Amniotic epithelial cell (primary cell): ENCODE measurements around the gene ZNF772.
"Not testable (repeated sequence)": the region's sequence is repeated elsewhere in the genome, so short reads cannot be mapped to it uniquely, and the experiment has no call there.

Experiments
- DNase-seq: peaks from one replicate; pipeline ENCODE4 v3.0.0-alpha.2; 2010; ENCODE audit warnings: low read depth

ZNF772 gene

DNA sequence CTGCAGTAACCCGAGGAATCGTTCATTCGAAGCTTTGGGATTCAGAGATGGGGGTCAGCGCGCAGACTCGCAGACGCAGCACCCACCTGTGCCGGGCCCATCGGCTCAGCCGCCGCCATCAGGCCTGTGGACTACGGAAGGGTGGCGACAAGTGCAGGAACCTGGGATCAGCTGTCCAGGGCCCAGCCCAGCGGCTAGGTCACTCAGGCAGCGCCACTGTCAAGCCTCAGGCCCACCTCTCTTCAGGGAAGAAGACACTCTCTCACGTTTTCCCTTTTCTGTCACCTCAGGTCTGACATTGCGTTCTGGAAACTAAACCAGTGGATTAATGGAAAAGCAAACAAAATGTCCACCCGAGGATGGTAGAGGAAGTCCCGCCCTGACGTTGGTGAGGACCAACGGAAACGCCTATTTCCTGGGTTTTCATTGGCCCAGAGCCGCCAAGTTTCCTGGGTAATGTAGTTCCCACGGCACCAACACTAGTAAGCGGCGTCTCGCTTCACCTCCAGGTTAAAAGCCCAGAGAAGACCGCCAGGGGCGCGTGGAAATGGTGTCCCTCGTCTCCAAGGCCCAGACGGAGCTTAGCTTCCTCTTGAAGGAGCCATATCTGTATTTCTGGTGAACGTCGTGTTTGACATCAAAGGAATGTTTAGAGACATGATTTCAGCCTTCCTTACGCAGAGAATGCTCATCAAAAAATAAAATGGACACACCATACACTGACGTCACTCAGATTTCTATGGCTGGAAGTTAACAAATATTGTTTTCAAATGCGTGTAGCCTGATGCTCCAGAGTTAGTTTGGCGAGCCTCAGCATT lies at the start of gene ZNF772:
ZNF772 (minus strand) TSS at position 376 of the 818 bp plus-strand sequence; CDS start at position 119, 257 bp downstream.
- peak; percentile 95 for DNase-seq

DNA sequence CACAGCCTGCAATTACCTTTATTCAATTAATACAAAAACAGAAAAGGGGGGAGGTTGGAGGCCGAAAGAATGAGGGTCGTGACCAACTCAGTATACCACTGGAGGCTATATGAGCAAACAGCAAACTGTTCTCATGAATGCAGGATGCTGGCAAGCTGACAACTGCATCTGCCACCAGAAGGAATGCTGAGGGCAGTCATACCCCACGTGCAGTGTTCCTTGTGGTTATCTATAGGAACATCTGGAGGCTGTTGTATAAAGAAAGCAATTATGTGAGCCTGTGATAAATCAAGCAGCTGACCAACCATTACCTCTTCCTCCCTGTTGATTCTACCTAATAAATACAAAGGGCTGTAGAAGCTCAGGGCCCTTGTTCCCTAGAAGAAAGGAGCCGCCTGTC lies 40.7 kb upstream of the ZNF772 start:
- not testable (repeated sequence) for DNase-seq

DNA sequence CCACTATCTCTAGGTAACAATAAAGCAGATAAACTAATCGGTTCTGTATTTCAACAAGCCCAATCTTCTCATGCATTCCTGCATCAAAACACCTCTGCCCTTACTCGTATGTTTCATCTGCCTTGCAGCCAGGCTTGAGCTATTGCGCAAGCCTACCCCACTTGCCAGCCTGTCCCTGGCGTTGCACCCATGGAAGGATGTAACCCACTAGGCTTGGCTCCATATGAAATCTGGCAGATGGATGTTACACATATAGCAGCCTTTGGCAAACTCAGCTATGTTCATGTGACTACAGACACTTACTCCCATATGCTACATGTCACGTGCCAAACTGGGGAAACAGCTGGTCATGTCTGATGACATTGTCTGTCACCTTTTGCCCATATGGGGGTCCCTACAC lies 37.9 kb upstream of the ZNF772 start:
- DNase-seq = no peak

DNA sequence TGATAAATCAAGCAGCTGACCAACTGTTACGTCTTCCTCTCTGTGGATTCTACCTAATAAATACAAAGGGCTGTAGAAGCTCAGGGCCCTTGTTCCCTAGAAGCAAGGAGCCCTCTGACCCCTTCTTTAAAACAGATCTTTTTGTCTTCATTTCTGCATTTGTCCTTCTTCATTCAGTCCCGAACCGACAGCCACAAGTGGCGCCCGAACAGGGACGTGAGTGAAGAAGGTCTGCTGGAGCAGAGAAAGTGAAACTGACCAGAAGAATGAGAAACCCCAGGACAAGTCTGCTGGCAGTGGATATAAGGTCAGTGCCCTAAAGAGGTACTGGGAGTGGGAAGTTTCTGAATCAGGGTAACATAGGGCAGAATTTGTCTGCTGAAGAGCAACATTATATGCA lies 35.5 kb upstream of the ZNF772 start:
- DNase-seq = peak; percentile 47

DNA sequence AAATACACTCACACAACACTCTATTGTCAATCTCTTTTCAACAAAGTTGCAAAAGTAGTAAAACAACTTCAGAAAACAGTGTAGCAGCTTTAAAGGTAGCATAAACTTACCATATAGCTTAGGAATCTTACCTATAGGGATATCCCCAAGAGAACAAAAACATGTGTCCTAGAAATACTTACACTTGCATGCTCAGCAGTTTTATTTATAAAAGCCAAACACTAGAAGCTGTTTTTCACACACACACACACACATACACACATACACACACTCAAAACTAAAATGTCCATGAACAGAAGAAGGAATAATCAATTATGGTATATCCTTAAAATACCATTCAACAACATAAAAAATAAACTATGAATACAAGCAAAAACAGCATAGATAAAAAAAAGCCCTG lies 34.1 kb upstream of the ZNF772 start:
- no peak for DNase-seq

DNA sequence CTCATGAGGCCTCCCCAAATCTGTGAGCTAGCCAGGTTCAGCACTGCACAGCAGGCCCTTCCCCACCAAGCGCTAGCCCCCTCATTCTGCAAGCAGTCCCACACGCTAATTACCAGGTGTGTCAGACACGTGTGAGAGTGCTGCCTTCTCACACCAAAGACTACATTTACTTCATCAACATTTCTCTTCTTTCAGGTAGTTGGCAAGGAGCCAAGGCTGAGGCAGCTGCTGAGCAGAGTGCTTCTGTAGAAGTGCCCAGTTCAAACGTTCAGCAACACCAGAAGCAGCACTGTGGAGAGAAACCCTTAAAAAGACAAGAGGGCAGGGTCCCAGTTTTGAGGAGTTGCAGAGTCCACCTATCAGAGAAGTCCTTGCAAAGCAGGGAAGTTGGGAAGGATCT lies 28.8 kb upstream of the ZNF772 start:
- no peak for DNase-seq

DNA sequence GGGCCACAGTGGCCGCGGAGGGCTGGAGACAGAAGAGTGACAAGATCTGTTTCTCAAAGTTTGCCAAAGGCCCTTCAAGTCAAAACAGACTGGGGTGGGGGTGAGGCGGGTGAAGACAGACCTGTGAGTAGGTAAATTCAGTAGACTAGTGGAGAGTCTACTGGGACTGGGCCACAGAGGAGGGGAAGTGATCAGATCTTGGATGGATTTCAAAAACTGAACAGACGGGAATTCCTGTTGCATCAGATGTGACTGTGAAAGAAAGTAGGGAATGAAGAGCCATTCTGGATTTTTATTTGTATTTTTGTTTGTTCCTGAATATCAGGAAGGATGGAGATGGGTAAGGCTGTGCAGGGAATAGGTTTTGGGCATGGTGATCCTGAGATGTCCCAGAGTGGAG lies 23.0 kb upstream of the ZNF772 start:
- peak; percentile 36 for DNase-seq

DNA sequence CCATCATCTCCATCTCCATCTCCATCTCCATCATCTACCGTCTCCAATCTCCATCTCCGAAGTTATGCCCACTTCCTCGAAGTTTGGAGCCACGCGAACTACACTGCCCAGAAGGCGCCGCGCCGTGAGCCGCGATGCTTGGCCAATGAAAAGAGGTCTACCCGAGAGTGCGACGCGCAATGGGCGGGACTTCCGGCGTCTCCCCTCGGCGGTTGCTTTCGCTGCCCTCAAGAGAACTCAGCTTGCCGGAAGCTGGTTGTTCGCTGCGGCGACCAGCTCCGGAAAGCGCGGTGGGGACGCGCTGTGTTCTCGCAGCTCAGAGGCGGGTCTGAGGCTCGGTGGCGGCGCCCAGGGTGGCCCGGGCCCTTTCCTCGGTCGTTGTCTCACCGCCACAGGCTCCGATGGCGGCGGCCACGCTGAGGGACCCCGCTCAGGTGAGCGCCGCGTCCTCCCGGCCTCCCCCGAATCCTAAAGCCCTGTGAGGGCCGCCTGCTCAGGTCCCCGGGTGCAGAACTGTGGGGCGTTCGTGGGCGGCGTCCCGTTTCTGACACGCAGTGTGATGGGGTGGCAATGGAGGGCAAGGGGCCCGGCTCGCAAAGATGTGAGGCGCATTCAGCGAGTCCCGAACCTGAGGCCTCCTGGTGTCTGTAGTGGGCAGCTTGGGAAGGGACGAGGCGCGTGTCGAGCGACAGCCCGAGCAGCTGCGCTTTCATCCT lies 22.5 kb upstream of the ZNF772 start, which contains the start of gene ZNF773:
ZNF773 (plus strand) TSS at position 259 of the 716 bp plus-strand sequence; CDS start at position 402, 143 bp downstream.
- peak; percentile 95 for DNase-seq

DNA sequence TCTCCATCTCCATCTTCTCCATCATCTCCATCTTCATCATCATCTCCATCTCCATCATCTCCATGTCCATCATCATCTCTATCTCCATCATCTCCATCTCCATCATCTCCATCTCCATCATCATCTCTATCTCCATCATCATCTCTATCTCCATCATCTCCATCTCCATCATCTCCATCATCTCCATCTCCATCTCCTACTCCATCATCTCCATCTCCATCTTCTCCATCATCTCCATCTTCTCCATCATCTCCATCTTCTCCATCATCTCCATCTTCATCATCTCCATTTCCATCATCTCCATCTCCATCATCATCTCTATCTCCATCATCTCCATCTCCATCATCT lies 21.9 kb upstream of the ZNF772 start:
- not testable (repeated sequence) for DNase-seq

DNA sequence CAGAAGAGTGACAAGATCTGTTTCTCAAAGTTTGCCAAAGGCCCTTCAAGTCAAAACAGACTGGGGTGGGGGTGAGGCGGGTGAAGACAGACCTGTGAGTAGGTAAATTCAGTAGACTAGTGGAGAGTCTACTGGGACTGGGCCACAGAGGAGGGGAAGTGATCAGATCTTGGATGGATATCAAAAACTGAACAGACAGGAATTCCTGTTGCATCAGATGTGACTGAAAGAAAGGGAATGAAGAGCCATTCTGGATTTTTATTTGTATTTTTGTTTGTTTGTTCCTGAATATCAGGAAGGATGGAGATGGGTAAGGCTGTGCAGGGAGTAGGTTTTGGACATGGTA lies 10.9 kb upstream of the ZNF772 start:
- not testable (repeated sequence) for DNase-seq

DNA sequence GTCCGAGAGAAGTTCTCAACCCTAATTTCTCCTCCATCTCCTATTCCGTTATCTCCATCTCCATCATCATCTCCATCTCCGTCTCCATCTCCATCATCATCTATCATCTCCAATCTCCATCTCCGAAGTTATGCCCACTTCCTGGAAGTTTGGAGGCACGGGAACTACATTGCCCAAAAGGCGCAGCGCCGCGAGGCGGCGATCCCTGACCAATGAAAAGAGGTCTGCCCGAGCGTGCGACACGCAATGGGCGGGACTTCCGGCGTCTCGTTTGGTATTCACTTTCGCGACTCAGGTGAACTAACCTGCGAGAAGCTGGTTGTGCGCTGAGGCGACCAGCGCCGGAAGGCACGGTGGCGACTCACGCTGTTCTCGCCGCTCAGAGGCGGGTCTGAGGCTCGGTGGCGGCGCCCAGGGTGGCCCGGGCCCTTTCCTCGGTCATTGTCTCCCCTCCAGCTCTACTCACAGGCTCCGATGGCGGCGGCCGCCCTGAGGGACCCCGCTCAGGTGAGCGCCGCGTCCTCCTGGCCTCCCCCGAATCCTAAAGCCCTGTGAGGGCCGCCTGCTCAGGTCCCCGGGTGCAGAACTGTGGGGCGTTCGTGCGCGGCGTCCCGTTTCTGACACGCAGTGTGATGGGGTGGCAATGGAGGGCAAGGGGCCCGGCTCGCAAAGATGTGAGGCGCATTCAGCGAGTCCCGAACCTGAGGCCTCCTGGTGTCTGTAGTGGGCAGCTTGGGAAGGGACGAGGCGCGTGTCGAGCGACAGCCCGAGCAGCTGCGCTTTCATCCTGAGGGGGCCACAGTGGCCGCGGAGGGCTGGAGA lies 10.3 kb upstream of the ZNF772 start, which contains the start of gene ZNF419:
ZNF419 (plus strand) TSS at position 274 of the 822 bp plus-strand sequence; CDS start at position 475, 201 bp downstream.
- peak; percentile 81 for DNase-seq

DNA sequence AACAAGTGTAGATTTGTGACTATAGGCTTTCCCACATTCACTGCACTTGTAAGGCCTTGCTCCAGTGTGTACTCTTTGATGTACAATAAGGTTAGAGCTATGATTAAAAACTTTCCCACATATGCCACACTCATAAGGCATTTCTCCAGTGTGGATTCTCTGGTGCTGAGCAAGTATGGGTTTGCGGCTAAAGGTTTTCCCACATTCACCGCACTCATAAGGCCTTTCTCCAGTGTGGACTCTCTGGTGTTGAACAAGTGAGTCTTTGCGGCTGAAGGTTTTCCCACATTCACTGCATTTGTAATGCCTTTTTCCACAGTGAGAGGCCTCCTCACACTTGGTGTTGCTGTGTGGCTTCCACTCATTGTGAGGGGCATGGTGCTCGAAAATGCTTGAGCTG lies 3.7 kb downstream of the ZNF772 start:
- peak; percentile 41 for DNase-seq

DNA sequence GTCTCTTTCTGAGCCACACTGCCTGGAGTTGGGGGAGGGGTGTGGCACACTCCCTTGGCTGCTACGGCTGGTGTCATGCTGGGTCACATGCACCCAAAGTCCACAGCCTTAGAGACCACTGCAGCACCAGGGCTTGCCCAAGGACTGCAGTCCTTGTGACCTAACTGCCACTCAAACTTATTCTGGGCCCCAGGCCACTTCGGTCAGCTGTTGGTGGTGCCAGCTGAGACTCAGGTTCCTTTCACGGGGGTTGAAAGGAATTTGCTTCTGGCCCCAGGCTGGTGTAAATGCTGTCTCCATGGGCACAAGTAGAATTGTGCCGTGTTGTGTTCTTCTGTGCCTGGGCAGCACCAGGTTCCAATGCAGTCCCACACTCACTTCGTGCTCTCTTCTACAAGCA lies 10.9 kb downstream of the ZNF772 start:
- no peak for DNase-seq

DNA sequence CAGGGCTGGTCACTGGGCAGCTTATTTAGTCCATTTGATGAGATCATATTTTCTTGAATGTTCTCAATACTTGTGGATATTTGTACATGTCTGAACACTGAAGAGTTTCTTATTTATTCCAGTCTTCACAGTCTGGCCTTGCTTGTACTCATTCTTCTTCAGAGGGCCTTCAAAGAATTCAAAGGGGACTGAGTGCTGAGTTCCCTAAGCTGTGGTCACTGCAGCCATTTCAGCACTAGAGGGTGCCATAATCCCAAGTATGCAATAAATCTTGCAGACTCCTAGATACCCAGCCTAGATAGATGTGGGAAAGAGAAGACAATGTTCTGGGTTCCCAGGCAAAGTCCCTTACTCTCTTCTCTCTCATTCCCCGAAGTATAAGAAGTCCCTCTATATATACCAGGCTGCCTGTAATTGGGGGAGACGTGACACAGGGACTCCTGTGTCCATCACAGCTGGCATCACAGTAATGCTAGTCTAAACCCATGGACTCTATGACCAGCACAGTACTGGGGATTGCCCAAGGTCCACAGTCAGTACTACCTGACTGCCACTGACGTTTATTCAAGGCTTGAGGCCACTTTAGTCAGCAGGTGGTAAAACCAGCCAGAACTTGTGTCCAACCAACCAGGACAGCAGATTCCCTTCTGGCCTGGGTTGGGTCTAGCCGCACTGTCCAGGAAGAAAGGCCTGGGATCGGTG lies 11.5 kb downstream of the ZNF772 start:
- DNase-seq = peak; percentile 15

DNA sequence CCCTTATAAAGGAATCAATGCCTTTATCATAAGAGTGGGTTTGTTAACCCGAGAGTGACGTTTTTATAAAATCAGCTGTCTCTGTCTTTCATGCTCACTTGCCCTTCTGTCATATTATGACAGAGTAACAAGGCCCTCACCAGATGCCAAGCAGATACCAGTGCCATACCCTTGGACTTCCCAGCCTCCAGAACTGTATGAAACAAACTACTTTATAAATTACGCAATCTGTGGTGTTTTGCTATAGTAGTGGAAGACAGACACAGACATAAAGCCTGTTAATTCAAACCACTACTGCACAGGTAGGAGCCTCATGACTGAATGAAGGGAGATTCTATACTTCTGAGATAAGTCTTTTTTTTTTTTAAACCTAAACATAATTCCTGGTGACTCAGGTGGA lies 25.1 kb downstream of the ZNF772 start:
- no peak for DNase-seq

DNA sequence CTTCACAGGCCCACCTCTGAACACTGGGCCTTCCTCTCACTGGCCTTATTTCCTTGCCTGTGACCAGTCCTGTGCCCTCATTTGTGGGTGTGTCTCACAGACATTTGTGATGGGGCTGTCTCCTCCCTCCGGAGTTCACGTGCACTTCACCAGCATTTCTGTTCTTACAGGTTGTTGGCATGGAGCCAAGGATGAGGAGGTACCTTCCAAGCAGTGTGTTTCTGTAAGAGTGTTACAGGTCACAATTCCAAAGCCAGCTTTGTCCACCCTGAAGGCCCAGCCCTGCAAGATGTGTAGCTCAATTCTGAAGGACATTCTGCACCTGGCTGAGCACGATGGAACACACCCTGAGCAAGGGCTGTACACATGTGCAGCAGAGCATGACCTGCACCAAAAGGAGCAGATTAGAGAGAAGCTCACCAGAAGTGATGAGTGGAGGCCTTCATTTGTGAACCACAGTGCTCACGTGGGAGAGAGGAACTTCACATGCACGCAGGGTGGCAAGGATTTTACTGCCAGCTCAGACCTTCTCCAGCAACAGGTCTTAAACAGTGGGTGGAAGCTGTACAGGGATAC lies 34.2 kb downstream of the ZNF772 start:
- DNase-seq = no peak

DNA sequence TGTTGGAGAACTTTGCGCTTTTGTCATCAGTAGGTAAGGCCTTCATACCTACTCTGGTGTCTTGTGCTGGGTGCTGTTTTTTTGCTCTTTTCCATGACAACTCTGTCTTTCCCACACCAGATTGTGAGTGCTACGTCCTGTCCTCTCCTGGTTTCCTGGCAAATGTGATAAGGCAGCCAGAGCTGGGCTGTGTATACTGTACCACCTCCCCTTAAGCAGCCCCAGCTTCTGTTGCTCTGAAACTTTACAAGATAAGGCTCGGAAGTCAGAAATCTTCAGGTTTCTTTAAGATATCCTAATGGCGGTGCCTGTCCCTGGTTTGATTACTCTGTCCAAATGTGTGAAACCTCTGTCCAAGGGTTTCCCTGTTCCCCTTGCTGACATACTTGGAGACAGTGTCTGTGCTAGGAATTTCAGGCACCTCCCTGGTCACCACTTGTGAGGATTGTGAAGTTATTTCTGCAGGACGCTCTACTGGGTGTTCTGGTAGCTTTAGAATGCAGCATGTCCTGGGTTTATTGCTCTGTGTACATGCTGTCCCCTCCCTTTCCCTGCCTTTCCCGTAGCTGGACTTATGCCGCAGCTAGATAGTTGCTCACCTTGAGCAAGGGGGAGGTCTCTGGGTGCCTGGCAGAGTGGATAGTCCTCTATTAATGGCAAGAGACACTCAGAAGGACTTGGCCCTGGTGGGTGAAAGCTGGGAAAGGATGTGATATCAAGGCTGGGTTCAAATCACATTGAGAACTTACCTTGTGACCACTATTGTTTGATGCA lies 35.2 kb downstream of the ZNF772 start:
- DNase-seq = no peak

DNA sequence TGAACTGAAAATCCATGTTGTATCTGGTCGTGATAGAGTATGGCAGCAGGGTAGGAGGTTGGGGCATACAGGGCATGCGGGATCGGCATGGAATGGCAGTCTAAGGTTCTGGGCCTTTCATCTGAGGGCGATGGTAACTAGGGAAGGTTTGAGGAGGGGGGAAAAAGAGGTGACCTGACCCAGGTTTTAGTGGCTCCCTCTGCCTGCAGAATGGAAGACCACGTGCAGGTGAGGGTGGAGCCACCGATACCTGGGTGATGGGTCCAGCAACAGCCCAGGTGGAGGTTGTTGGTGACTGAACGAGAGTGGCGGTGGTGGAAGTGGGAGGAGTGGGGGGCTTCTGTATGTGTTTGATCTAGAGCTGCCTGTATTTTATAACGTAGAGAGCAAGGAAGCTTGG lies 38.4 kb downstream of the ZNF772 start:
- DNase-seq = no peak

DNA sequence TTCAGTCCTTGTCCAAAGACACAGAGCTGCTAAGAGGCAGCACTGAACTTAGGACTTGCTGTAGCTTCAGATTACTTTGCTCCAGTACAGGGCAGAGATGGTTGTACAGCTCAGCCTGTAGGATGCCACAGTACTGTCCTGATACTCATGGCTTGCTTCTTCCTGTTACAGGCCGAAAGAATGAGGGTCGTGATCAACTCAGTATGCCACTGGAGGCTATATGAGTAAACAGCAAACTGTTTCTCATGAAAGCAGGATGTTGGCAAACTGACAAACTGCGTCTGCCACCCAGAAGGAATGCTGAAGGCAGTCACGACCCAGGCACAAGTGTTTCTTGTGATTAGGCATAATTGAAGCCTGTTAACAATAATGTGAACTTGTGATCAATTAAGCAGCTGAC lies 39.4 kb downstream of the ZNF772 start:
- DNase-seq = no peak

DNA sequence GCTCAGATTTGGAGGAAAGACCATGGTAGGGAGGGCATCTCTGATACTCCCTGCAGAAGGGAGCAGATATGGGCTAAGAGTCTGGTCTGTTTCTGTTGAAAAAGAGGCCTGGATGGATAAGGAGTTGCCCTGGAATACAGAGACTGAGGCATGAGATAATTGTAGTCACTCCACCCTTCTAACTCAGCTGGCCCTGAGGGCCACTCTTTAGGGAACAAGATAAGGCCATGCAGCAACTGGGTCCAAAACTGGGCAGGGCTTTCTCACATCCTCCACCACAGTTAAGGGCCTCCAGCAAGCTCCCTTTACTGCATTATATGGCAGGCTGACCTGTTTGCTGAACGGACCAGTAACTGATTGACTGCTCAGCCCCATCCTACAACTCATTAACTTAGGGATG lies 40.9 kb downstream of the ZNF772 start:
- DNase-seq = no peak
